B cell (primary cell): ENCODE results near the gene GNAI2. TPM values are rescaled to one million over a fixed set of nuclear protein-coding genes. Genes with fewer than 3 reads are reported as not detected.

ENCODE experiments used
- ATAC-seq: fragments of 200-7000 bp; cut with Tn5 transposase; one replicate; pipeline ENCODE4 v1.10.0; 2021; ENCODE audit warnings: low read depth, mild to moderate bottlenecking, moderate number of reproducible peaks, moderate library complexity
- CTCF ChIA-PET: fragments of 350-600 bp; sonication (Branson Sonifier 250); formaldehyde crosslinking; loops from one replicate; lab custom pipeline; 2021; ENCODE audit warnings: antibody characterized with exemption, inconsistent platforms; lab: Charles Lee
- POLR2A ChIA-PET: fragments of 350-600 bp; sonication (Branson Sonifier 250); formaldehyde crosslinking; loops from one replicate; lab custom pipeline; 2021; ENCODE audit warnings: antibody characterized with exemption; lab: Charles Lee
- DNase-seq: peaks from one replicate; pipeline ENCODE4 v3.0.0; 2013
- H2AFZ ChIP-seq: 2 replicates; pipeline ENCODE4 v1.6.1; 2012; ENCODE audit warnings: mild to moderate bottlenecking, low read depth, low read length; ENCODE audit not compliant: insufficient read depth, poor library complexity, severe bottlenecking
- H3K27ac ChIP-seq, 2 donors: 1 replicate in 1 of 2; 2 replicates in 1 of 2; pipeline ENCODE4 v1.5.1; 2012 to 2013; ENCODE audit warnings: low read length in 2 of 2, mild to moderate bottlenecking in 2 of 2, moderate library complexity in 1 of 2
- H3K27me3 ChIP-seq, 4 experiments: fragments of 200-600 bp in 1 of 4; sonication (generic) in 1 of 4; replicated peaks in 1 of 4; 1 replicate in 2 of 4; 2 replicates in 2 of 4; pipeline versions ENCODE4 v1.6.1 to v1.7.0; 2013 to 2016; ENCODE audit warnings: low read length in 3 of 4, mild to moderate bottlenecking in 2 of 4, mixed read lengths in 1 of 4, moderate library complexity in 1 of 4; ENCODE audit not compliant: insufficient read depth in 4 of 4, control insufficient read depth in 3 of 4; ENCODE audit errors: control extremely low read depth in 1 of 4
- H3K36me3 ChIP-seq, 2 experiments: replicated peaks in 1 of 2; 1 replicate in 1 of 2; 2 replicates in 1 of 2; pipeline versions ENCODE4 v1.6.1 to v1.7.1; 2013; ENCODE audit warnings: low read length in 1 of 2; ENCODE audit not compliant: insufficient read depth in 2 of 2, control insufficient read depth in 1 of 2; ENCODE audit errors: control extremely low read depth in 1 of 2, extremely low read depth in 1 of 2
- H3K4me1 ChIP-seq, 2 donors: fragments of 200-600 bp in 1 of 2; sonication (generic) in 1 of 2; 1 replicate in 1 of 2; 2 replicates in 1 of 2; pipeline versions ENCODE4 v1.5.1 to v1.6.1; 2013 to 2017; ENCODE audit warnings: low read length in 2 of 2; ENCODE audit not compliant: control insufficient read depth in 2 of 2, insufficient read depth in 2 of 2
- H3K4me2 ChIP-seq: replicated peaks from 2 replicates; pipeline ENCODE3; 2012; ENCODE audit warnings: mild to moderate bottlenecking, low read depth, low read length; ENCODE audit not compliant: poor library complexity, severe bottlenecking
- H3K4me3 ChIP-seq, 5 experiments: fragments of 200-600 bp in 1 of 5; sonication (generic) in 1 of 5; 1 replicate in 3 of 5; 2 replicates in 2 of 5; pipeline versions ENCODE4 v1.5.1 to v1.7.0; 2011 to 2016; ENCODE audit warnings: low read length in 4 of 5, mild to moderate bottlenecking in 4 of 5, low read depth in 2 of 5, control low read depth in 1 of 5, moderate library complexity in 1 of 5; ENCODE audit not compliant: insufficient read depth in 1 of 5; ENCODE audit errors: control extremely low read depth in 1 of 5, extremely low read depth in 1 of 5
- H3K79me2 ChIP-seq: fragments of 200-600 bp; sonication (generic); one replicate; pipeline ENCODE4 v1.6.0; 2016; ENCODE audit warnings: low read length; ENCODE audit not compliant: control insufficient read depth, insufficient read depth
- H3K9ac ChIP-seq: fragments of 200-600 bp; sonication (generic); 2 replicates; pipeline ENCODE4 v1.6.1; 2017; ENCODE audit warnings: mild to moderate bottlenecking, low read length, moderate library complexity
- H3K9me3 ChIP-seq, 3 donors: one replicate each; pipeline versions ENCODE4 v1.6.1 to v1.7.1; 2013; ENCODE audit warnings: low read length in 2 of 3; ENCODE audit not compliant: control insufficient read depth in 2 of 3, insufficient read depth in 1 of 3; ENCODE audit errors: control extremely low read depth in 1 of 3
- H4K20me1 ChIP-seq: 2 replicates; pipeline ENCODE4 v1.6.0; 2012; ENCODE audit warnings: mild to moderate bottlenecking, low read length; ENCODE audit not compliant: insufficient read depth, control insufficient read depth, poor library complexity, severe bottlenecking
- H3K27ac Mint-ChIP-seq: one replicate; pipeline ENCODE4 v1.8.0; 2021; ENCODE audit warnings: mixed read lengths
- H3K27me3 Mint-ChIP-seq: one replicate; pipeline ENCODE4 v1.8.0; 2021; ENCODE audit warnings: mixed read lengths
- H3K4me1 Mint-ChIP-seq: one replicate; pipeline ENCODE4 v1.8.0; 2021; ENCODE audit warnings: mixed read lengths
- H3K4me3 Mint-ChIP-seq: one replicate; pipeline ENCODE4 v1.8.0; 2021; ENCODE audit warnings: mixed read lengths
- H3K9me3 Mint-ChIP-seq: one replicate; pipeline ENCODE4 v1.8.0; 2022; ENCODE audit warnings: mixed read lengths; ENCODE audit not compliant: insufficient read depth
- EZH2 ChIP-seq: IDR thresholded peaks from 2 replicates; pipeline ENCODE4 v1.6.1; 2012; ENCODE audit warnings: borderline replicate concordance, low read depth, mild to moderate bottlenecking, moderate library complexity, low read length; ENCODE audit not compliant: insufficient read depth, poor library complexity, severe bottlenecking
- WGBS: methylation state at CpG from one replicate; pipeline ENCODE4 v1.1.5; 2013; ENCODE audit warnings: missing lambda C conversion rate; ENCODE audit not compliant: insufficient coverage; 5-methylcytosine and 5-hydroxymethylcytosine counted together
- intact Hi-C: fragments of 100-400 bp; cut with micrococcal nuclease; formaldehyde crosslinking; loops from one replicate; pipeline ENCODE4 v1.10.0; 2022
- polyA plus RNA-seq: library from polyadenylated mRNA; depleted of rRNA; stranded (reverse); fragments of >200 nt; gene quantifications from 2 replicates; pipeline ENCODE4 v1.2.3, GENCODE V29; 2012
- total RNA-seq, 2 donors: library from RNA; stranded (reverse); fragments of 120-200 nt in 1 of 2; gene quantifications; 1 replicate in 1 of 2; 2 replicates in 1 of 2; pipeline versions ENCODE4 v1.2.3 to v1.2.4, GENCODE V29; 2013 to 2022
- TF ChIP-seq, protein P1 (sequence below): fragments of 200-600 bp; IDR thresholded peaks from one replicate; pipeline ENCODE4 v1.8.0; 2022; ENCODE audit warnings: antibody characterized with exemption, mild to moderate bottlenecking

Gene GNAI2
- total and polyA plus RNA-seq, 2 donors (not counting 1 experiment from before 2014, with no cell fraction given) = 302 to 491 TPM

DNA sequence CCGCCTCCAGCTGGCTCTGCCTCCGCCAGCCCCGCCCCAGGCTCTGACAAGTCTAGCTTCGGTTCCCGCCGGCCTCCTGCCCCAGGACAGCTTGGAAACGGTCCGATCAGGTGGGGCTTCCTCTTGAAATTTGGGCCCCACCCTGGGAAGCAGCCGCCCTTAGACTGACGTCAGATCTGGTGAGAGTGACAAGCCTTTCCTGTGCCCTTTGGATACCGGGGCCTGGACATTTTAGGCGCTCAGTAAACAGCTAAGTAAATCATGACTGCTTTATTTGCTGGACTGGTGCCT lies 63.6 kb downstream of the GNAI2 start:
- POLR2A ChIA-PET = interaction anchor here (0.5 to 2.5 kb wide), 14 partner anchors 9 to 1292 kb away, joined by 3 to 27 read pairs (median 4); partner anchors contain the start of genes CYB561D2, GNAI2, HYAL2 and NPRL2
- ATAC-seq = no peak

More for the DNA sequence above, 63.6 kb downstream of the GNAI2 start:
- Histone ChIP-seq H2AFZ (peak overlapping the region; percentile 79), H3K27me3 (no peaks in the 10 kb centered on the region), H4K20me1 (no peaks in the 10 kb centered on the region), H3K9ac (peak overlapping the region; percentile 66), H3K4me1 (peaks cover 18 to 25% of the 10 kb centered on the region in 2 donors), H3K79me2 (peaks cover 13% of the 10 kb centered on the region), H3K4me2 (peak overlapping the region; percentile 82), H3K27ac (peak overlapping the region; percentile 73 to 84), H3K4me3 (peak overlapping the region; percentile 51 to 88 (median 63)), H3K36me3 (peaks cover 0 to 4% of the 10 kb centered on the region in 2 experiments), H3K9me3 (no peaks in the 10 kb centered on the region)
- intact Hi-C loops = loop anchor here (1.0 to 10.0 kb wide), 7 partner anchors 22 to 1085 kb away; partner anchors contain the start of genes GNAI2, MANF, RBM6 and TMEM115
- H3K27ac Mint-ChIP-seq = peak overlapping the region; percentile 100
- CTCF ChIA-PET = interaction anchor here (0.5 to 3.2 kb wide), 14 partner anchors 10 to 243 kb away, joined by 3 to 28 read pairs (median 5); partner anchors contain the start of genes CYB561D2, GNAI2, HYAL2 and NPRL2
- WGBS = 3% methylated on average over 12 of the region's 12 CpGs
- H3K4me1 Mint-ChIP-seq = peaks cover 35% of the 10 kb centered on the region
- peak overlapping the region; percentile 100 for H3K4me3 Mint-ChIP-seq
- H3K9me3 Mint-ChIP-seq = no peaks in the 10 kb centered on the region
- no peak for DNase-seq
- no peaks in the 10 kb centered on the region for H3K27me3 Mint-ChIP-seq
- TF ChIP-seq EZH2 = no peak
- TF ChIP-seq, protein P1, sequence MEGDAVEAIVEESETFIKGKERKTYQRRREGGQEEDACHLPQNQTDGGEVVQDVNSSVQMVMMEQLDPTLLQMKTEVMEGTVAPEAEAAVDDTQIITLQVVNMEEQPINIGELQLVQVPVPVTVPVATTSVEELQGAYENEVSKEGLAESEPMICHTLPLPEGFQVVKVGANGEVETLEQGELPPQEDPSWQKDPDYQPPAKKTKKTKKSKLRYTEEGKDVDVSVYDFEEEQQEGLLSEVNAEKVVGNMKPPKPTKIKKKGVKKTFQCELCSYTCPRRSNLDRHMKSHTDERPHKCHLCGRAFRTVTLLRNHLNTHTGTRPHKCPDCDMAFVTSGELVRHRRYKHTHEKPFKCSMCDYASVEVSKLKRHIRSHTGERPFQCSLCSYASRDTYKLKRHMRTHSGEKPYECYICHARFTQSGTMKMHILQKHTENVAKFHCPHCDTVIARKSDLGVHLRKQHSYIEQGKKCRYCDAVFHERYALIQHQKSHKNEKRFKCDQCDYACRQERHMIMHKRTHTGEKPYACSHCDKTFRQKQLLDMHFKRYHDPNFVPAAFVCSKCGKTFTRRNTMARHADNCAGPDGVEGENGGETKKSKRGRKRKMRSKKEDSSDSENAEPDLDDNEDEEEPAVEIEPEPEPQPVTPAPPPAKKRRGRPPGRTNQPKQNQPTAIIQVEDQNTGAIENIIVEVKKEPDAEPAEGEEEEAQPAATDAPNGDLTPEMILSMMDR = no peak
